Measurements from ENCODE around the gene CINP. TPM values are rescaled to one million over a fixed set of nuclear protein-coding genes. Genes with fewer than 3 reads are reported as not detected.

The CINP gene
- total and polyA plus RNA-seq, 9 donors = 14.6 to 59.9 (median 26.6) TPM

- DNase-seq = peak; percentile 55 to 73 (median 67)
- intact Hi-C loops (cut with DNase I) = no loop called here
- Histone ChIP-seq H3K36me3 (no peaks in the 10 kb centered on the region), H3K4me3 (peak overlapping the region; percentile 56), H3K4me1 (ENCODE audit: insufficient read depth) (peaks cover 11% of the 10 kb centered on the region), H3K9me3 (no peaks in the 10 kb centered on the region), H3K27ac (peak overlapping the region; percentile 95 to 98), H3K27me3 (no peaks in the 10 kb centered on the region)
- 3 to 6% (median 3%) methylated on average over 24 to 30 of the region's 30 CpGs for WGBS, 3 donors
- TF ChIP-seq, protein P1, sequence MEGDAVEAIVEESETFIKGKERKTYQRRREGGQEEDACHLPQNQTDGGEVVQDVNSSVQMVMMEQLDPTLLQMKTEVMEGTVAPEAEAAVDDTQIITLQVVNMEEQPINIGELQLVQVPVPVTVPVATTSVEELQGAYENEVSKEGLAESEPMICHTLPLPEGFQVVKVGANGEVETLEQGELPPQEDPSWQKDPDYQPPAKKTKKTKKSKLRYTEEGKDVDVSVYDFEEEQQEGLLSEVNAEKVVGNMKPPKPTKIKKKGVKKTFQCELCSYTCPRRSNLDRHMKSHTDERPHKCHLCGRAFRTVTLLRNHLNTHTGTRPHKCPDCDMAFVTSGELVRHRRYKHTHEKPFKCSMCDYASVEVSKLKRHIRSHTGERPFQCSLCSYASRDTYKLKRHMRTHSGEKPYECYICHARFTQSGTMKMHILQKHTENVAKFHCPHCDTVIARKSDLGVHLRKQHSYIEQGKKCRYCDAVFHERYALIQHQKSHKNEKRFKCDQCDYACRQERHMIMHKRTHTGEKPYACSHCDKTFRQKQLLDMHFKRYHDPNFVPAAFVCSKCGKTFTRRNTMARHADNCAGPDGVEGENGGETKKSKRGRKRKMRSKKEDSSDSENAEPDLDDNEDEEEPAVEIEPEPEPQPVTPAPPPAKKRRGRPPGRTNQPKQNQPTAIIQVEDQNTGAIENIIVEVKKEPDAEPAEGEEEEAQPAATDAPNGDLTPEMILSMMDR (IDR thresholded peaks at IDR 0.05) = no peak
- TF ChIP-seq EP300 (IDR thresholded peaks at IDR 0.05) (no peak), POLR2A (IDR thresholded peaks at IDR 0.05) (no peak)
Observed at GRCh38 chr14:102320033-102320660, 42.5 kb downstream of the CINP start.

- WGBS, 3 donors = 0 to 1% (median 1%) methylated on average over 45 to 71 of the region's 71 CpGs
- peak; percentile 72 for TF ChIP-seq POLR2A (IDR thresholded peaks at IDR 0.05)
- peak; percentile 17 for TF ChIP-seq EP300 (IDR thresholded peaks at IDR 0.05)
- TF ChIP-seq, protein P1 (IDR thresholded peaks at IDR 0.05) = no peak
- peak within 1 kb of the TSS; percentile 56 for H3K4me3 ChIP-seq
- no peaks in the 10 kb centered on the region for H3K27me3 ChIP-seq
- intact Hi-C loops (cut with DNase I) = loop anchor here in 1 of 4 donors (10.0 kb wide), 1 partner anchor 225 kb away; no protein-coding TSS in a partner anchor
- peak within 1 kb of the TSS; percentile 95 to 98 for H3K27ac ChIP-seq
- no peaks in the 10 kb centered on the region for H3K36me3 ChIP-seq
- no peaks in the 10 kb centered on the region for H3K9me3 ChIP-seq
- peak; percentile 92 to 96 (median 95) for DNase-seq
- H3K4me1 ChIP-seq (ENCODE audit: insufficient read depth) = peaks cover 11% of the 10 kb centered on the region
Observed at GRCh38 chr14:102319351-102320032, 43.2 kb downstream of the CINP start, which contains the start of gene ZNF839. Gene ZNF839, plus strand, starts transcription at chr14:102319746. Its CDS starts 20 bp downstream, at chr14:102319766.

GRCh38 chr14:102318781-102319276, 43.9 kb downstream of the CINP start:
- peak overlapping the region; percentile 95 to 98 for H3K27ac ChIP-seq
- peaks cover 11% of the 10 kb centered on the region for H3K4me1 ChIP-seq (ENCODE audit: insufficient read depth)
- H3K4me3 ChIP-seq = peak overlapping the region; percentile 56
- no peaks in the 10 kb centered on the region for H3K9me3 ChIP-seq
- intact Hi-C loops (cut with DNase I) = loop anchor here in 1 of 4 donors (10.0 kb wide), 1 partner anchor 224 kb away; no protein-coding TSS in a partner anchor
- no peak for TF ChIP-seq POLR2A (IDR thresholded peaks at IDR 0.05)
- TF ChIP-seq, protein P1 (IDR thresholded peaks at IDR 0.05) = no peak
- no peak for TF ChIP-seq EP300 (IDR thresholded peaks at IDR 0.05)
- DNase-seq = peak; percentile 42 to 51 (median 50)
- H3K27me3 ChIP-seq = no peaks in the 10 kb centered on the region
- 56 to 62% (median 60%) methylated on average over 15 of the region's 15 CpGs for WGBS, 3 donors
- H3K36me3 ChIP-seq = no peaks in the 10 kb centered on the region

- H3K9me3 ChIP-seq = no peaks in the 10 kb centered on the region
- TF ChIP-seq, protein P1 (IDR thresholded peaks at IDR 0.05) = no peak
- TF ChIP-seq POLR2A (IDR thresholded peaks at IDR 0.05) (no peak), EP300 (IDR thresholded peaks at IDR 0.05) (no peak)
- no peaks in the 10 kb centered on the region for H3K27me3 ChIP-seq
- H3K36me3 ChIP-seq = no peaks in the 10 kb centered on the region
- H3K27ac ChIP-seq = peak overlapping the region; percentile 5 to 30
- H3K4me3 ChIP-seq = no peak overlapping the region
- peaks cover 13% of the 10 kb centered on the region for H3K4me1 ChIP-seq (ENCODE audit: insufficient read depth)
- intact Hi-C loops (cut with DNase I) = loop anchor here in 1 of 4 donors (2.0 to 10.0 kb wide), 2 partner anchors 223 to 353 kb away; partner anchors contain the start of gene DYNC1H1
- peak in 1 of 5 donors; percentile 32 for DNase-seq
- WGBS, 3 donors = 51 to 60% (median 56%) methylated on average over 12 of the region's 12 CpGs
Observed at GRCh38 chr14:102317564-102318248, 45.0 kb downstream of the CINP start.
